ENCODE measurements around the gene SLC4A1AP. TPM values are rescaled to one million over a fixed set of nuclear protein-coding genes. Genes with fewer than 3 reads are reported as not detected.

Gene SLC4A1AP
- total RNA-seq, 1 experiment from 2014 or later: 19.8 TPM

- TF ChIP-seq EZH2phosphoT487 (IDR thresholded peaks at IDR 0.05; ENCODE audit: borderline replicate concordance): no peak
- peak; percentile 70; the same call in 1 of the 2 replicates for TF ChIP-seq SP1 (IDR thresholded peaks at IDR 0.05; ENCODE audit: low read depth)
- TF ChIP-seq CBX3 (IDR thresholded peaks at IDR 0.05; ENCODE audit: low read depth): peak; percentile 95
- TF ChIP-seq, protein P1, sequence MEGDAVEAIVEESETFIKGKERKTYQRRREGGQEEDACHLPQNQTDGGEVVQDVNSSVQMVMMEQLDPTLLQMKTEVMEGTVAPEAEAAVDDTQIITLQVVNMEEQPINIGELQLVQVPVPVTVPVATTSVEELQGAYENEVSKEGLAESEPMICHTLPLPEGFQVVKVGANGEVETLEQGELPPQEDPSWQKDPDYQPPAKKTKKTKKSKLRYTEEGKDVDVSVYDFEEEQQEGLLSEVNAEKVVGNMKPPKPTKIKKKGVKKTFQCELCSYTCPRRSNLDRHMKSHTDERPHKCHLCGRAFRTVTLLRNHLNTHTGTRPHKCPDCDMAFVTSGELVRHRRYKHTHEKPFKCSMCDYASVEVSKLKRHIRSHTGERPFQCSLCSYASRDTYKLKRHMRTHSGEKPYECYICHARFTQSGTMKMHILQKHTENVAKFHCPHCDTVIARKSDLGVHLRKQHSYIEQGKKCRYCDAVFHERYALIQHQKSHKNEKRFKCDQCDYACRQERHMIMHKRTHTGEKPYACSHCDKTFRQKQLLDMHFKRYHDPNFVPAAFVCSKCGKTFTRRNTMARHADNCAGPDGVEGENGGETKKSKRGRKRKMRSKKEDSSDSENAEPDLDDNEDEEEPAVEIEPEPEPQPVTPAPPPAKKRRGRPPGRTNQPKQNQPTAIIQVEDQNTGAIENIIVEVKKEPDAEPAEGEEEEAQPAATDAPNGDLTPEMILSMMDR (IDR thresholded peaks at IDR 0.05 in 2 of 3, conservative IDR thresholded peaks at IDR 0.05 in 1 of 3; ENCODE audit: borderline replicate concordance in 1 of 3, insufficient read depth in 1 of 3, low read depth in 2 of 3, low read length in 2 of 3): 0 out of 6 replicates have a peak, but pooled peaks of 1 of the 3 experiments have one; percentile 17
- TF ChIP-seq POLR2A (IDR thresholded peaks at IDR 0.05; ENCODE audit: borderline replicate concordance, extremely low read depth, insufficient read depth, insufficient read length): peak; percentile 67
- peak; percentile 80 for TF ChIP-seq SRF (IDR thresholded peaks at IDR 0.05; ENCODE audit: low read depth)
- no peak for TF ChIP-seq ZNF274 (IDR thresholded peaks at IDR 0.05; ENCODE audit: low read depth, low read length)
- TF ChIP-seq POLR2AphosphoS5 (IDR thresholded peaks at IDR 0.05; ENCODE audit: low read depth, low read length): peak; percentile 82
These were observed at the start of gene SLC4A1AP, which contains the start of gene SUPT7L (continued) for GRCh38 chr2:27663285-27664153.

- H3K79me2 ChIP-seq (ENCODE audit: insufficient read depth, low read length): peaks cover 24% of the 10 kb centered on the region
- ATAC-seq (no peak), DNase-seq (ENCODE audit: low read depth, low spot score) (no peak)
- H3K4me2 ChIP-seq (ENCODE audit: low read length): no peak overlapping the region
- TF ChIP-seq EZH2phosphoT487 (IDR thresholded peaks at IDR 0.05; ENCODE audit: borderline replicate concordance) (no peak), EGR1 (IDR thresholded peaks at IDR 0.05; ENCODE audit: low read depth) (no peak)
- no peaks in the 10 kb centered on the region for H3K27me3 ChIP-seq (ENCODE audit: insufficient read depth, low read length)
- CTCF ChIA-PET: no interaction called here
- POLR2A ChIA-PET: no interaction called here
- no peaks in the 10 kb centered on the region for H3K9me3 ChIP-seq (ENCODE audit: control insufficient read depth in 1 of 2, insufficient read depth in 1 of 2, low read depth in 1 of 2, low read length in 2 of 2)
- no peaks in the 10 kb centered on the region for H3K4me1 ChIP-seq (ENCODE audit: control insufficient read depth in 1 of 2, insufficient read depth in 2 of 2, low read length in 2 of 2)
- H3K36me3 ChIP-seq (ENCODE audit: control insufficient read depth in 1 of 2, insufficient read depth in 2 of 2, low read length in 2 of 2): peaks cover 35 to 40% of the 10 kb centered on the region in 2 experiments; a peak in 3 of 4 replicates
- no peak overlapping the region for H3K4me3 ChIP-seq (replicated peaks in 1 of 2; ENCODE audit: low read depth in 1 of 2, low read length in 2 of 2)
- 0 out of 2 replicates have a peak, but pooled peaks cover 6% of the 10 kb centered on the region for H4K20me1 ChIP-seq (ENCODE audit: insufficient read depth)
- H3K9me2 ChIP-seq (ENCODE audit: insufficient read depth): no peaks in the 10 kb centered on the region
- H3K27ac ChIP-seq (ENCODE audit: low read depth, low read length): no peak overlapping the region
- intact Hi-C loops (cut with micrococcal nuclease): no loop called here
- no TSS peak for BruUV-seq (replicated peaks)
- H3K9ac ChIP-seq (ENCODE audit: low read length): no peak overlapping the region
- H2AFZ ChIP-seq (ENCODE audit: low read depth, low read length, poor library complexity, severe bottlenecking): no peak overlapping the region
- RAD21 ChIA-PET (ENCODE audit: low non-redundant PET in 1 of 2, low total read pairs in 2 of 2, uncharacterized antibody in 2 of 2, unreplicated experiment in 2 of 2): no interaction called here
These were observed 49.7 kb upstream of the SLC4A1AP start for GRCh38 chr2:27613985-27614384.

Data from HCT116 (cell line).